ENCODE measurements around the gene SLC38A9.
"Not testable (repeated sequence)": the region's sequence is repeated elsewhere in the genome, so short reads cannot be mapped to it uniquely, and the experiment has no call there.

- not testable (repeated sequence) for TF ChIP-seq POLR2A, CTCF (IDR thresholded peaks at IDR 0.05)
These were observed 104.8 kb downstream of the SLC38A9 start for GRCh38 chr5:55607309-55607708.

Data from right lobe of liver (tissue), 4 donors.